ENCODE data around the gene TMEM123. TPM values are rescaled to one million over a fixed set of nuclear protein-coding genes. Genes with fewer than 3 reads are reported as not detected.

Gene TMEM123
- total RNA-seq, 3 donors from 2014 or later (not counting 1 experiment from before 2014, with no cell fraction given): 100 to 126 (median 118) TPM

DNA sequence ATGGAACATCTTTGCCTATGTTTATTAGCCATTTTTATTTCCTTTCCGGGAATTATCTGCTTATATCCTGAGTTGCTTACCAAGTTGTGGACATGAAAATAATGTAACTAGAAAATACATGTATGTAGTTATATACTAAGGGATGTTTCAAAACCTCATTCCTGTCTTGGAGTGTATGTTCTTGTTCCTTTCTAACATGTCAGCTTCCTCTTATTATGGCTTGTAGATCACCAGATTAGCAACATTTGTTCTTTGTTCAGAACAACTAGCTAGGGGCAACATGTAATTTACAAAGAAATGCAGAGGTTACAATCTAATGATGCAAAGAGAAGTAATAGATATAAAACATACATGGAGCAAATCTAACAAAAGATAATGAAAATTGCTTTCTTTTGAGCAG, 13.1 kb upstream of the TMEM123 start:
- Histone ChIP-seq H3K36me3 (ENCODE audit: control insufficient read depth, insufficient read depth, low read length) (no peaks in the 10 kb centered on the region), H3K4me3 (ENCODE audit: low read length) (no peak overlapping the region), H3K27me3 (ENCODE audit: control insufficient read depth, insufficient read depth, low read length) (no peaks in the 10 kb centered on the region), H3K27ac (ENCODE audit: low read length) (no peak overlapping the region), H3K4me1 (ENCODE audit: control insufficient read depth, insufficient read depth, low read length) (peaks cover 10% of the 10 kb centered on the region), H3K9me3 (ENCODE audit: control insufficient read depth, insufficient read depth, low read length) (no peaks in the 10 kb centered on the region)
- Mint-ChIP-seq H3K9me3 (no peaks in the 10 kb centered on the region), H3K4me3 (no peak overlapping the region), H3K36me3 (no peaks in the 10 kb centered on the region), H3K27me3 (ENCODE audit: low read depth in 2 of 2) (peaks cover 9 to 28% of the 10 kb centered on the region in 2 donors), H3K27ac (no peak overlapping the region), H3K4me1 (peaks cover 12 to 16% of the 10 kb centered on the region in 2 donors)
- TF ChIP-seq, protein P1, sequence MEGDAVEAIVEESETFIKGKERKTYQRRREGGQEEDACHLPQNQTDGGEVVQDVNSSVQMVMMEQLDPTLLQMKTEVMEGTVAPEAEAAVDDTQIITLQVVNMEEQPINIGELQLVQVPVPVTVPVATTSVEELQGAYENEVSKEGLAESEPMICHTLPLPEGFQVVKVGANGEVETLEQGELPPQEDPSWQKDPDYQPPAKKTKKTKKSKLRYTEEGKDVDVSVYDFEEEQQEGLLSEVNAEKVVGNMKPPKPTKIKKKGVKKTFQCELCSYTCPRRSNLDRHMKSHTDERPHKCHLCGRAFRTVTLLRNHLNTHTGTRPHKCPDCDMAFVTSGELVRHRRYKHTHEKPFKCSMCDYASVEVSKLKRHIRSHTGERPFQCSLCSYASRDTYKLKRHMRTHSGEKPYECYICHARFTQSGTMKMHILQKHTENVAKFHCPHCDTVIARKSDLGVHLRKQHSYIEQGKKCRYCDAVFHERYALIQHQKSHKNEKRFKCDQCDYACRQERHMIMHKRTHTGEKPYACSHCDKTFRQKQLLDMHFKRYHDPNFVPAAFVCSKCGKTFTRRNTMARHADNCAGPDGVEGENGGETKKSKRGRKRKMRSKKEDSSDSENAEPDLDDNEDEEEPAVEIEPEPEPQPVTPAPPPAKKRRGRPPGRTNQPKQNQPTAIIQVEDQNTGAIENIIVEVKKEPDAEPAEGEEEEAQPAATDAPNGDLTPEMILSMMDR (IDR thresholded peaks at IDR 0.05): no peak
- WGBS (ENCODE audit: insufficient coverage): no CpG with 5 or more reads among the region's 1 CpG
- intact Hi-C loops (cut with micrococcal nuclease): no loop called here
- DNase-seq (no peak), ATAC-seq (no peak)

DNA sequence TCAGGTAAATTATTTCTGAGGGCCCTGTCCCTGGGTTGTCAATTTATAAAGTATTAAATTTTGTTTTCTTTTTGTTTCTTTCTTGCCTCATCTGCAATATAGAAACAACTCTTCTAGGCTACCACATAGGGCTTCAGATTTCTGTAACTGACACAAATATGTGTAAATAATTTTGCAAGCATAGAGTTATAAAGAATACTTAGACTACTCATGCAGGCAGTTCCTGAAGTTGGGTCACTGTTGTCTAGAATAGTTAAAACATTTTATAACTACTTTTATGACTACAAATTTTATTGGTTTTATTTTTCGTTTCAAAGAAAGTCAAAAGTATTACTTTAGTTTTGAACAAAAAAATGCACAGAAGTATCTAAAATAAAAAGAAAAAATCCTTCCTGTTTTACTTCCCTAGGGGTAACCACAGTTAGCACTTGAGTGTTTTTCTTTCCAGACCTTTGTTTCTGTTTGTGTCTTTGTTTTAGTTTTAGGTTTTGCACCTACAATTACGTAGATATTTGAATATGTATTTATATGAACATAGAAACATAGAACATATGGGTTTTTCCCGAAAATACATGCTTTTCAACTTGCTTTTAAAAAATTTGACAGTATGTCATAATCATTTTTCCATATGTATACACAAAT, 12.4 kb upstream of the TMEM123 start:
- WGBS (ENCODE audit: insufficient coverage): no CpG with 5 or more reads among the region's 3 CpGs
- H3K9me3 Mint-ChIP-seq: no peaks in the 10 kb centered on the region

DNA sequence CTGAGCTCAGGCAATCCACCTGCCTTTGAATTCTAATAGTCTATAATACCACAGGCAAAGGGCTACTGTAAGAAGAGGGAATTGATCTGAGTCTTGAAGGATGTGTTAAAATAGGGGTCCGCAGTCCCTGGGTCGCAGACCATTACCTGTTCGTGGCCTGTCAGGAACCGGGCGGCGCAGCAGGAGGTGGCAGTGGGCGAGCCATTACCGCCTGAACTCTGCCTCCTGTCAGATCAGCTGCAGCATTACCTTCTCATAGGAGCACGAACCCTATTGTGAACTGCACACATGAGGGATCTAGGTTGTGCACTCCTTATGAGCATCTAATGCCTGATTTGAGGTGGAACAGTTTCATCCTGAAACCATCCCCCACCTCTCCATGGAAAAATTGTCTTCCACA, 11.5 kb upstream of the TMEM123 start:
- TF ChIP-seq, protein P1 (IDR thresholded peaks at IDR 0.05): no peak
- H3K4me1 Mint-ChIP-seq: peaks cover 6 to 8% of the 10 kb centered on the region in 2 donors
- Histone ChIP-seq H3K4me1 (ENCODE audit: control insufficient read depth, insufficient read depth, low read length) (no peaks in the 10 kb centered on the region), H3K27ac (ENCODE audit: low read length) (no peak overlapping the region), H3K27me3 (ENCODE audit: control insufficient read depth, insufficient read depth, low read length) (no peaks in the 10 kb centered on the region), H3K9me3 (ENCODE audit: control insufficient read depth, insufficient read depth, low read length) (no peaks in the 10 kb centered on the region), H3K36me3 (ENCODE audit: control insufficient read depth, insufficient read depth, low read length) (no peaks in the 10 kb centered on the region), H3K4me3 (ENCODE audit: low read length) (no peak overlapping the region)
- no peaks in the 10 kb centered on the region for H3K9me3 Mint-ChIP-seq
- no peaks in the 10 kb centered on the region for H3K36me3 Mint-ChIP-seq
- H3K27me3 Mint-ChIP-seq (ENCODE audit: low read depth in 2 of 2): peaks cover 9 to 25% of the 10 kb centered on the region in 2 donors
- DNase-seq (no peak), ATAC-seq (no peak)
- H3K4me3 Mint-ChIP-seq: no peak overlapping the region
- intact Hi-C loops (cut with micrococcal nuclease): no loop called here
- 97% methylated on average over 9 of the region's 9 CpGs for WGBS (ENCODE audit: insufficient coverage)
- H3K27ac Mint-ChIP-seq: no peak overlapping the region

More for the DNA sequence above, 12.4 kb upstream of the TMEM123 start:
- intact Hi-C loops (cut with micrococcal nuclease): no loop called here
- peaks cover 8 to 11% of the 10 kb centered on the region in 2 donors for H3K4me1 Mint-ChIP-seq
- Histone ChIP-seq H3K9me3 (ENCODE audit: control insufficient read depth, insufficient read depth, low read length) (no peaks in the 10 kb centered on the region), H3K27me3 (ENCODE audit: control insufficient read depth, insufficient read depth, low read length) (no peaks in the 10 kb centered on the region), H3K27ac (ENCODE audit: low read length) (no peak overlapping the region), H3K4me1 (ENCODE audit: control insufficient read depth, insufficient read depth, low read length) (peaks cover 7% of the 10 kb centered on the region), H3K4me3 (ENCODE audit: low read length) (no peak overlapping the region), H3K36me3 (ENCODE audit: control insufficient read depth, insufficient read depth, low read length) (no peaks in the 10 kb centered on the region)
- ATAC-seq (no peak), DNase-seq (no peak)
- H3K27me3 Mint-ChIP-seq (ENCODE audit: low read depth in 2 of 2): peaks cover 9 to 28% of the 10 kb centered on the region in 2 donors
- no peak overlapping the region for H3K27ac Mint-ChIP-seq
- no peaks in the 10 kb centered on the region for H3K36me3 Mint-ChIP-seq
- TF ChIP-seq, protein P1 (IDR thresholded peaks at IDR 0.05): no peak
- no peak overlapping the region for H3K4me3 Mint-ChIP-seq

DNA sequence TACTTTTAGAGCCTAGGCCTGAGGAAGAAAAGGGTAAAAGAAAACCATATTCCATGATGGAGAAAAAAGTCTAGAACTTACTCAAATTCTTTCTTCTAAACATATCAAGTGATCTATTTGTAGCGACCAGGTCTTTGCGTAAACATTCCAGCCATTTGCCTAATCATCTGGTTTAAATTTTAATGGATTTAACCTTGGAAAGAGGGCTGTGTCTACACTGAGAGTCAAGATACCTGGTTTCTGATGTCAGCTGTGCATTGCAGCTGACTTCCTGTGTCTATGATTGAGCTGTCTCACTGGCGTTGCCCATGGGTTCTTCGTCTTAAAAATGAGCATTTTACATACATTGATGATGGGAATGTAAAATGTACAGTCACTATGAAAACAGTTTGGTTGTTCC, 10.0 kb upstream of the TMEM123 start:
- no peaks in the 10 kb centered on the region for H3K36me3 Mint-ChIP-seq
- no peaks in the 10 kb centered on the region for H3K4me1 ChIP-seq (ENCODE audit: control insufficient read depth, insufficient read depth, low read length)
- no peak overlapping the region for H3K27ac Mint-ChIP-seq
- DNase-seq (no peak), ATAC-seq (no peak)
- no peak overlapping the region for H3K4me3 ChIP-seq (ENCODE audit: low read length)
- H3K4me3 Mint-ChIP-seq: no peak overlapping the region
- H3K27ac ChIP-seq (ENCODE audit: low read length): no peak overlapping the region
- H3K9me3 ChIP-seq (ENCODE audit: control insufficient read depth, insufficient read depth, low read length): no peaks in the 10 kb centered on the region
- WGBS (ENCODE audit: insufficient coverage): 79% methylated on average over 3 of the region's 4 CpGs
- H3K9me3 Mint-ChIP-seq: no peaks in the 10 kb centered on the region
- no peaks in the 10 kb centered on the region for H3K36me3 ChIP-seq (ENCODE audit: control insufficient read depth, insufficient read depth, low read length)
- intact Hi-C loops (cut with micrococcal nuclease): no loop called here
- TF ChIP-seq, protein P1 (IDR thresholded peaks at IDR 0.05): no peak
- H3K4me1 Mint-ChIP-seq: peaks cover 6 to 12% of the 10 kb centered on the region in 2 donors
- peaks cover 11 to 13% of the 10 kb centered on the region in 2 donors for H3K27me3 Mint-ChIP-seq (ENCODE audit: low read depth in 2 of 2)
- no peaks in the 10 kb centered on the region for H3K27me3 ChIP-seq (ENCODE audit: control insufficient read depth, insufficient read depth, low read length)

Measured in natural killer cell (primary cell).